ENCODE results near the gene KRTAP10-11. TPM values are rescaled to one million over a fixed set of nuclear protein-coding genes. Genes with fewer than 3 reads are reported as not detected.
"Not testable (repeated sequence)": the region's sequence is repeated elsewhere in the genome, so short reads cannot be mapped to it uniquely, and the experiment has no call there.

KRTAP10-11 gene
- total RNA-seq, 1 experiment from 2014 or later, result not detected

- ChIA-PET CTCF (interaction anchor here (0.7 kb wide), 1 partner anchor 101 kb away, joined by 3 read pairs; no protein-coding TSS in a partner anchor), POLR2A (no interaction called here)
- H3K36me3 ChIP-seq (ENCODE audit: control insufficient read depth, insufficient read depth, low read length), result no peaks in the 10 kb centered on the region
- 0 out of 2 replicates have a peak, but pooled peaks cover 5% of the 10 kb centered on the region for H3K9me3 ChIP-seq
- H3K36me3 Mint-ChIP-seq (ENCODE audit: insufficient read depth, unreplicated experiment), result no peaks in the 10 kb centered on the region
- H3K4me3 Mint-ChIP-seq (ENCODE audit: unreplicated experiment), result no peak overlapping the region
- no peak for DNase-seq
- no peak overlapping the region for H3K27ac Mint-ChIP-seq (ENCODE audit: unreplicated experiment)
- H3K4me1 Mint-ChIP-seq (ENCODE audit: low read depth, unreplicated experiment), result no peaks in the 10 kb centered on the region
- H3K4me3 ChIP-seq (ENCODE audit: low read depth, low read length), result no peak overlapping the region
- H3K27me3 ChIP-seq (replicated peaks; ENCODE audit: control insufficient read depth, insufficient read depth, low read length), result no peaks in the 10 kb centered on the region
- intact Hi-C loops (cut with micrococcal nuclease; ENCODE audit: unreplicated experiment), result no loop called here
- no TSS peak for BruUV-seq (replicated peaks)
- H3K9me3 Mint-ChIP-seq (ENCODE audit: unreplicated experiment), result peaks cover 41% of the 10 kb centered on the region
- TF ChIP-seq, protein P1, sequence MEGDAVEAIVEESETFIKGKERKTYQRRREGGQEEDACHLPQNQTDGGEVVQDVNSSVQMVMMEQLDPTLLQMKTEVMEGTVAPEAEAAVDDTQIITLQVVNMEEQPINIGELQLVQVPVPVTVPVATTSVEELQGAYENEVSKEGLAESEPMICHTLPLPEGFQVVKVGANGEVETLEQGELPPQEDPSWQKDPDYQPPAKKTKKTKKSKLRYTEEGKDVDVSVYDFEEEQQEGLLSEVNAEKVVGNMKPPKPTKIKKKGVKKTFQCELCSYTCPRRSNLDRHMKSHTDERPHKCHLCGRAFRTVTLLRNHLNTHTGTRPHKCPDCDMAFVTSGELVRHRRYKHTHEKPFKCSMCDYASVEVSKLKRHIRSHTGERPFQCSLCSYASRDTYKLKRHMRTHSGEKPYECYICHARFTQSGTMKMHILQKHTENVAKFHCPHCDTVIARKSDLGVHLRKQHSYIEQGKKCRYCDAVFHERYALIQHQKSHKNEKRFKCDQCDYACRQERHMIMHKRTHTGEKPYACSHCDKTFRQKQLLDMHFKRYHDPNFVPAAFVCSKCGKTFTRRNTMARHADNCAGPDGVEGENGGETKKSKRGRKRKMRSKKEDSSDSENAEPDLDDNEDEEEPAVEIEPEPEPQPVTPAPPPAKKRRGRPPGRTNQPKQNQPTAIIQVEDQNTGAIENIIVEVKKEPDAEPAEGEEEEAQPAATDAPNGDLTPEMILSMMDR (IDR thresholded peaks at IDR 0.05; ENCODE audit: insufficient read depth in 1 of 2, low read depth in 1 of 2, low read length in 1 of 2, severe bottlenecking in 1 of 2, unreplicated experiment in 1 of 2), result no peak
- H3K27me3 Mint-ChIP-seq (ENCODE audit: insufficient read depth, unreplicated experiment), result peaks cover 3% of the 10 kb centered on the region
- no peaks in the 10 kb centered on the region for H3K4me1 ChIP-seq
These were observed 37.0 kb upstream of the KRTAP10-11 start for GRCh38 chr21:44609193-44609592.

GRCh38 chr21:44610157-44610843, 35.9 kb upstream of the KRTAP10-11 start:
- intact Hi-C loops (cut with micrococcal nuclease; ENCODE audit: unreplicated experiment); H3K36me3 Mint-ChIP-seq (ENCODE audit: insufficient read depth, unreplicated experiment); H3K36me3 ChIP-seq (ENCODE audit: control insufficient read depth, insufficient read depth, low read length); H3K4me1 ChIP-seq; H3K4me3 Mint-ChIP-seq (ENCODE audit: unreplicated experiment); BruUV-seq (replicated peaks); H3K4me3 ChIP-seq (ENCODE audit: low read depth, low read length); POLR2A ChIA-PET; H3K27ac Mint-ChIP-seq (ENCODE audit: unreplicated experiment); CTCF ChIA-PET; H3K9me3 ChIP-seq; H3K27me3 ChIP-seq (replicated peaks; ENCODE audit: control insufficient read depth, insufficient read depth, low read length); DNase-seq; H3K4me1 Mint-ChIP-seq (ENCODE audit: low read depth, unreplicated experiment); H3K27me3 Mint-ChIP-seq (ENCODE audit: insufficient read depth, unreplicated experiment): not testable (repeated sequence)
- peaks cover 41% of the 10 kb centered on the region for H3K9me3 Mint-ChIP-seq (ENCODE audit: unreplicated experiment)

DNA sequence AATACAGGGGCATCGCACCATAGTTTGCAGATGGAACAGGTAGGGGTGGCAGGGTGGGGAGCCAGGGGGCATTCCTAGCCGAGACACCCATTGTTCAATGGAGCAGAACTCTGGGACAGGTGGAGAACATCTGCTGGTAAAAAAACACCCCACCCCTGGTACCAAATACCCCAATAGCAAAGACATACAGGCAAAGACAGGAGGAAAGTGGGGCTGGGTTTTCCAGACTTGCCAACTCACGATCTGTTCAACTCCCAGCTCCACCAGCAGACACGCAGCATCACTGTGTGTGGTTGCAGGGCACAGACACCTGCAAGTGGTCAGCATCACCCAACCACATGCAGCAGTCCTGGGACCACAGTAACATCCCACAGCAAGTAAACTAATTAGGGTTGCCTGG, 34.7 kb upstream of the KRTAP10-11 start:
- H3K27me3 ChIP-seq (replicated peaks; ENCODE audit: control insufficient read depth, insufficient read depth, low read length), result no peaks in the 10 kb centered on the region
- H3K4me1 ChIP-seq, result no peaks in the 10 kb centered on the region
- no peaks in the 10 kb centered on the region for H3K4me1 Mint-ChIP-seq (ENCODE audit: low read depth, unreplicated experiment)
- POLR2A ChIA-PET, result no interaction called here
- H3K27me3 Mint-ChIP-seq (ENCODE audit: insufficient read depth, unreplicated experiment), result peaks cover 6% of the 10 kb centered on the region
- intact Hi-C loops (cut with micrococcal nuclease; ENCODE audit: unreplicated experiment), result no loop called here
- H3K4me3 ChIP-seq (ENCODE audit: low read depth, low read length), result no peak overlapping the region
- CTCF ChIA-PET, result no interaction called here
- no TSS peak for BruUV-seq (replicated peaks)
- peaks cover 41% of the 10 kb centered on the region for H3K9me3 Mint-ChIP-seq (ENCODE audit: unreplicated experiment)
- DNase-seq, result no peak
- H3K36me3 ChIP-seq (ENCODE audit: control insufficient read depth, insufficient read depth, low read length), result no peaks in the 10 kb centered on the region
- TF ChIP-seq, protein P1 (IDR thresholded peaks at IDR 0.05; ENCODE audit: insufficient read depth in 1 of 2, low read depth in 1 of 2, low read length in 1 of 2, severe bottlenecking in 1 of 2, unreplicated experiment in 1 of 2), result no peak
- no peak overlapping the region for H3K4me3 Mint-ChIP-seq (ENCODE audit: unreplicated experiment)
- H3K27ac Mint-ChIP-seq (ENCODE audit: unreplicated experiment), result no peak overlapping the region
- H3K36me3 Mint-ChIP-seq (ENCODE audit: insufficient read depth, unreplicated experiment), result no peaks in the 10 kb centered on the region
- 0 out of 2 replicates have a peak, but pooled peaks cover 5% of the 10 kb centered on the region for H3K9me3 ChIP-seq

Data from Caco-2 (cell line).